Measurements from ENCODE around the gene TMPRSS7. TPM values are rescaled to one million over a fixed set of nuclear protein-coding genes. Genes with fewer than 3 reads are reported as not detected.
A peak's percentile ranks its signal among the peaks of the same experiment; 100 is the strongest.

The TMPRSS7 gene
- total and polyA plus RNA-seq, 2 experiments from 2014 or later = not detected

DNA sequence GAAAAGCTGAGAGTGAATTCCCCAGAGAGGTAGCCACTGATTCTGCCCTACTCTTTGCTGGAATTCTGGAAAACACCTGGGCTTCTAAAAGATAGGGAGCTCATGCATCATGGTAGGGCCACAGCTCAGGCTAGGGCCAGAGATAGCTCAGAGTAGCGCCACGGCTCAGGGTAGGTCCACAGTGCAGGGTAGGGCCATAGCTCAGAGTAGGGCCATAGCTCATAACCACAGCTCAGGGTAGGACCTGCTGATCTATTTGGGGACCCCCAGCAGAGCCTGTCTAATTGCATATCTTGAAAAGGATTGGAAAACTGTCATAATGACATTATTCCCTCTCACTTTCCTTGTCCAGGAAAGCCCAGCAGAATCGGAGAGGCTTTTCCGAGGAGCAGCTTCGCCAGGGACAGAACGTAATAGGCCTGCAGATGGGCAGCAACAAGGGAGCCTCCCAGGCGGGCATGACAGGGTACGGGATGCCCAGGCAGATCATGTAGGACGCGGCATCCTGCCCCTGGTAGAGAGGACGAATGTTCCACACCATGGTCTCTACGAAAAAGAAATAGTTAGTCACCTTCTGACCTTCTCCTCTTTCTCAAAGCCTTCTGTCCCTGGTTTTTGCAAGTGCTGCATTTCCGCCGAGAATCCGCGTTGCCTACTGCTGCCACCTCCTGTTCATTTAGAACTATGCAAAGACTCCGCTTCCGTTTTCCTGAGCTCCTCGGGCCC, 21.3 kb upstream of the TMPRSS7 start:
- ATAC-seq = peak; percentile 91
- Histone ChIP-seq H3K36me3 (ENCODE audit: insufficient read depth) (no peaks in the 10 kb centered on the region), H3K4me2 (no peak overlapping the region), H3K79me2 (replicated peaks; ENCODE audit: insufficient read depth) (no peaks in the 10 kb centered on the region), H3K9me2 (ENCODE audit: insufficient read depth) (no peaks in the 10 kb centered on the region), H3K4me3 (no peak overlapping the region), H3K27me3 (ENCODE audit: insufficient read depth) (no peaks in the 10 kb centered on the region), H2AFZ (0 out of 2 replicates have a peak overlapping the region, but pooled peaks have one; percentile 38), H3F3A (replicated peaks; ENCODE audit: low read depth) (no peaks in the 10 kb centered on the region), H3K4me1 (ENCODE audit: insufficient read depth) (no peaks in the 10 kb centered on the region; the same call in 1 of the 2 replicates), H4K20me1 (replicated peaks; ENCODE audit: insufficient read depth) (no peaks in the 10 kb centered on the region; the same call in 1 of the 2 replicates), H3K27ac (ENCODE audit: low read depth) (no peak overlapping the region)
- TF ChIP-seq, protein P1, sequence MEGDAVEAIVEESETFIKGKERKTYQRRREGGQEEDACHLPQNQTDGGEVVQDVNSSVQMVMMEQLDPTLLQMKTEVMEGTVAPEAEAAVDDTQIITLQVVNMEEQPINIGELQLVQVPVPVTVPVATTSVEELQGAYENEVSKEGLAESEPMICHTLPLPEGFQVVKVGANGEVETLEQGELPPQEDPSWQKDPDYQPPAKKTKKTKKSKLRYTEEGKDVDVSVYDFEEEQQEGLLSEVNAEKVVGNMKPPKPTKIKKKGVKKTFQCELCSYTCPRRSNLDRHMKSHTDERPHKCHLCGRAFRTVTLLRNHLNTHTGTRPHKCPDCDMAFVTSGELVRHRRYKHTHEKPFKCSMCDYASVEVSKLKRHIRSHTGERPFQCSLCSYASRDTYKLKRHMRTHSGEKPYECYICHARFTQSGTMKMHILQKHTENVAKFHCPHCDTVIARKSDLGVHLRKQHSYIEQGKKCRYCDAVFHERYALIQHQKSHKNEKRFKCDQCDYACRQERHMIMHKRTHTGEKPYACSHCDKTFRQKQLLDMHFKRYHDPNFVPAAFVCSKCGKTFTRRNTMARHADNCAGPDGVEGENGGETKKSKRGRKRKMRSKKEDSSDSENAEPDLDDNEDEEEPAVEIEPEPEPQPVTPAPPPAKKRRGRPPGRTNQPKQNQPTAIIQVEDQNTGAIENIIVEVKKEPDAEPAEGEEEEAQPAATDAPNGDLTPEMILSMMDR (conservative IDR thresholded peaks at IDR 0.05; ENCODE audit: low read depth in 2 of 2) = peak; percentile 77 to 87
- no peak for TF ChIP-seq POLR2AphosphoS5 (IDR thresholded peaks at IDR 0.05; ENCODE audit: low read depth)
- no peaks in the 10 kb centered on the region for H3K36me3 Mint-ChIP-seq (ENCODE audit: low read depth)
- H3K4me1 Mint-ChIP-seq = peaks cover 10% of the 10 kb centered on the region
- H3K9me3 Mint-ChIP-seq = no peaks in the 10 kb centered on the region
- H3K27me3 Mint-ChIP-seq (ENCODE audit: insufficient read depth, low read depth, poor library complexity) = peaks cover 8% of the 10 kb centered on the region
- H3K27ac Mint-ChIP-seq = no peak overlapping the region
- no peak overlapping the region for H3K4me3 Mint-ChIP-seq
- DNase-seq (ENCODE audit: low spot score) = peak; percentile 86

DNA sequence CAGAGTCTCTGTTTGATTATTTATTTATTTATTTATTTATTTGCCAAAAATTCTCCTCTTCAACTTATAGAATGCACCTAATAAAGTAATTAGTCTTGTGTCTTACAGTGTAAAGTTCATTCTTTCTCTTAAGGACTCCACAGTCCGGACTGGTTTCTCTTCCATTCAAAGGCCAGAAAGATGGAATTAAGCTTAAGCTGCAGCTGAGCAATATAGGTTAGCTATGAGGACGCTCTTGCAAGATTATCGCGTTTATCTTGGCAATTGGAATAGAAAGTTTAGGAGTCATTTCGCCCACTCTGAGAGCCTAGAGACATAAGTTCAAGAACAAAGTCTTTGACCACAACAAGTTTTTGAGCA, 20.8 kb upstream of the TMPRSS7 start:
- no peak overlapping the region for H3K4me3 ChIP-seq
- H3K4me1 ChIP-seq (ENCODE audit: insufficient read depth) = no peaks in the 10 kb centered on the region; the same call in 1 of the 2 replicates
- no peak overlapping the region for H3K27ac ChIP-seq (ENCODE audit: low read depth)
- Mint-ChIP-seq H3K9me3 (no peaks in the 10 kb centered on the region), H3K4me1 (peaks cover 10% of the 10 kb centered on the region), H3K36me3 (ENCODE audit: low read depth) (no peaks in the 10 kb centered on the region), H3K27ac (no peak overlapping the region), H3K27me3 (ENCODE audit: insufficient read depth, low read depth, poor library complexity) (peaks cover 4% of the 10 kb centered on the region), H3K4me3 (no peak overlapping the region)
- no peaks in the 10 kb centered on the region; the same call in 1 of the 2 replicates for H4K20me1 ChIP-seq (replicated peaks; ENCODE audit: insufficient read depth)
- no peaks in the 10 kb centered on the region for H3K9me2 ChIP-seq (ENCODE audit: insufficient read depth)
- DNase-seq (ENCODE audit: low spot score) (no peak), ATAC-seq (peak; percentile 23; the same call in 2 of the 3 replicates)
- H2AFZ ChIP-seq = no peak overlapping the region
- H3K36me3 ChIP-seq (ENCODE audit: insufficient read depth) = no peaks in the 10 kb centered on the region
- H3F3A ChIP-seq (replicated peaks; ENCODE audit: low read depth) = no peaks in the 10 kb centered on the region
- no peaks in the 10 kb centered on the region for H3K79me2 ChIP-seq (replicated peaks; ENCODE audit: insufficient read depth)
- no peaks in the 10 kb centered on the region for H3K27me3 ChIP-seq (ENCODE audit: insufficient read depth)
- no peak overlapping the region for H3K4me2 ChIP-seq
- TF ChIP-seq ZNF114 (CRISPR knock-in tag; IDR thresholded peaks at IDR 0.05) = no peak
- TF ChIP-seq EZH2phosphoT487 (IDR thresholded peaks at IDR 0.05; ENCODE audit: unreplicated experiment) = no peak
- TF ChIP-seq, protein P2, sequence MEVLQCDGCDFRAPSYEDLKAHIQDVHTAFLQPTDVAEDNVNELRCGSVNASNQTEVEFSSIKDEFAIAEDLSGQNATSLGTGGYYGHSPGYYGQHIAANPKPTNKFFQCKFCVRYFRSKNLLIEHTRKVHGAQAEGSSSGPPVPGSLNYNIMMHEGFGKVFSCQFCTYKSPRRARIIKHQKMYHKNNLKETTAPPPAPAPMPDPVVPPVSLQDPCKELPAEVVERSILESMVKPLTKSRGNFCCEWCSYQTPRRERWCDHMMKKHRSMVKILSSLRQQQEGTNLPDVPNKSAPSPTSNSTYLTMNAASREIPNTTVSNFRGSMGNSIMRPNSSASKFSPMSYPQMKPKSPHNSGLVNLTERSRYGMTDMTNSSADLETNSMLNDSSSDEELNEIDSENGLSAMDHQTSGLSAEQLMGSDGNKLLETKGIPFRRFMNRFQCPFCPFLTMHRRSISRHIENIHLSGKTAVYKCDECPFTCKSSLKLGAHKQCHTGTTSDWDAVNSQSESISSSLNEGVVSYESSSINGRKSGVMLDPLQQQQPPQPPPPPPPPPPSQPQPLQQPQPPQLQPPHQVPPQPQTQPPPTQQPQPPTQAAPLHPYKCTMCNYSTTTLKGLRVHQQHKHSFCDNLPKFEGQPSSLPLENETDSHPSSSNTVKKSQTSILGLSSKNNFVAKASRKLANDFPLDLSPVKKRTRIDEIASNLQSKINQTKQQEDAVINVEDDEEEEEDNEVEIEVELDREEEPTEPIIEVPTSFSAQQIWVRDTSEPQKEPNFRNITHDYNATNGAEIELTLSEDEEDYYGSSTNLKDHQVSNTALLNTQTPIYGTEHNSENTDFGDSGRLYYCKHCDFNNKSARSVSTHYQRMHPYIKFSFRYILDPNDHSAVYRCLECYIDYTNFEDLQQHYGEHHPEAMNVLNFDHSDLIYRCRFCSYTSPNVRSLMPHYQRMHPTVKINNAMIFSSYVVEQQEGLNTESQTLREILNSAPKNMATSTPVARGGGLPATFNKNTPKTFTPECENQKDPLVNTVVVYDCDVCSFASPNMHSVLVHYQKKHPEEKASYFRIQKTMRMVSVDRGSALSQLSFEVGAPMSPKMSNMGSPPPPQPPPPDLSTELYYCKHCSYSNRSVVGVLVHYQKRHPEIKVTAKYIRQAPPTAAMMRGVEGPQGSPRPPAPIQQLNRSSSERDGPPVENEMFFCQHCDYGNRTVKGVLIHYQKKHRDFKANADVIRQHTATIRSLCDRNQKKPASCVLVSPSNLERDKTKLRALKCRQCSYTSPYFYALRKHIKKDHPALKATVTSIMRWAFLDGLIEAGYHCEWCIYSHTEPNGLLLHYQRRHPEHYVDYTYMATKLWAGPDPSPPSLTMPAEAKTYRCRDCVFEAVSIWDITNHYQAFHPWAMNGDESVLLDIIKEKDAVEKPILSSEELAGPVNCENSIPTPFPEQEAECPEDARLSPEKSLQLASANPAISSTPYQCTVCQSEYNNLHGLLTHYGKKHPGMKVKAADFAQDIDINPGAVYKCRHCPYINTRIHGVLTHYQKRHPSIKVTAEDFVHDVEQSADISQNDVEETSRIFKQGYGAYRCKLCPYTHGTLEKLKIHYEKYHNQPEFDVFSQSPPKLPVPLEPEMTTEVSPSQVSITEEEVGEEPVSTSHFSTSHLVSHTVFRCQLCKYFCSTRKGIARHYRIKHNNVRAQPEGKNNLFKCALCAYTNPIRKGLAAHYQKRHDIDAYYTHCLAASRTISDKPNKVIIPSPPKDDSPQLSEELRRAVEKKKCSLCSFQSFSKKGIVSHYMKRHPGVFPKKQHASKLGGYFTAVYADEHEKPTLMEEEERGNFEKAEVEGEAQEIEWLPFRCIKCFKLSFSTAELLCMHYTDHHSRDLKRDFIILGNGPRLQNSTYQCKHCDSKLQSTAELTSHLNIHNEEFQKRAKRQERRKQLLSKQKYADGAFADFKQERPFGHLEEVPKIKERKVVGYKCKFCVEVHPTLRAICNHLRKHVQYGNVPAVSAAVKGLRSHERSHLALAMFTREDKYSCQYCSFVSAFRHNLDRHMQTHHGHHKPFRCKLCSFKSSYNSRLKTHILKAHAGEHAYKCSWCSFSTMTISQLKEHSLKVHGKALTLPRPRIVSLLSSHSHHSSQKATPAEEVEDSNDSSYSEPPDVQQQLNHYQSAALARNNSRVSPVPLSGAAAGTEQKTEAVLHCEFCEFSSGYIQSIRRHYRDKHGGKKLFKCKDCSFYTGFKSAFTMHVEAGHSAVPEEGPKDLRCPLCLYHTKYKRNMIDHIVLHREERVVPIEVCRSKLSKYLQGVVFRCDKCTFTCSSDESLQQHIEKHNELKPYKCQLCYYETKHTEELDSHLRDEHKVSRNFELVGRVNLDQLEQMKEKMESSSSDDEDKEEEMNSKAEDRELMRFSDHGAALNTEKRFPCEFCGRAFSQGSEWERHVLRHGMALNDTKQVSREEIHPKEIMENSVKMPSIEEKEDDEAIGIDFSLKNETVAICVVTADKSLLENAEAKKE (CRISPR knock-in tag; IDR thresholded peaks at IDR 0.05) = no peak
- TF ChIP-seq POLR2AphosphoS5 (IDR thresholded peaks at IDR 0.05; ENCODE audit: low read depth) = no peak
- TF ChIP-seq, protein P3, sequence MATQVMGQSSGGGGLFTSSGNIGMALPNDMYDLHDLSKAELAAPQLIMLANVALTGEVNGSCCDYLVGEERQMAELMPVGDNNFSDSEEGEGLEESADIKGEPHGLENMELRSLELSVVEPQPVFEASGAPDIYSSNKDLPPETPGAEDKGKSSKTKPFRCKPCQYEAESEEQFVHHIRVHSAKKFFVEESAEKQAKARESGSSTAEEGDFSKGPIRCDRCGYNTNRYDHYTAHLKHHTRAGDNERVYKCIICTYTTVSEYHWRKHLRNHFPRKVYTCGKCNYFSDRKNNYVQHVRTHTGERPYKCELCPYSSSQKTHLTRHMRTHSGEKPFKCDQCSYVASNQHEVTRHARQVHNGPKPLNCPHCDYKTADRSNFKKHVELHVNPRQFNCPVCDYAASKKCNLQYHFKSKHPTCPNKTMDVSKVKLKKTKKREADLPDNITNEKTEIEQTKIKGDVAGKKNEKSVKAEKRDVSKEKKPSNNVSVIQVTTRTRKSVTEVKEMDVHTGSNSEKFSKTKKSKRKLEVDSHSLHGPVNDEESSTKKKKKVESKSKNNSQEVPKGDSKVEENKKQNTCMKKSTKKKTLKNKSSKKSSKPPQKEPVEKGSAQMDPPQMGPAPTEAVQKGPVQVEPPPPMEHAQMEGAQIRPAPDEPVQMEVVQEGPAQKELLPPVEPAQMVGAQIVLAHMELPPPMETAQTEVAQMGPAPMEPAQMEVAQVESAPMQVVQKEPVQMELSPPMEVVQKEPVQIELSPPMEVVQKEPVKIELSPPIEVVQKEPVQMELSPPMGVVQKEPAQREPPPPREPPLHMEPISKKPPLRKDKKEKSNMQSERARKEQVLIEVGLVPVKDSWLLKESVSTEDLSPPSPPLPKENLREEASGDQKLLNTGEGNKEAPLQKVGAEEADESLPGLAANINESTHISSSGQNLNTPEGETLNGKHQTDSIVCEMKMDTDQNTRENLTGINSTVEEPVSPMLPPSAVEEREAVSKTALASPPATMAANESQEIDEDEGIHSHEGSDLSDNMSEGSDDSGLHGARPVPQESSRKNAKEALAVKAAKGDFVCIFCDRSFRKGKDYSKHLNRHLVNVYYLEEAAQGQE (IDR thresholded peaks at IDR 0.05; ENCODE audit: unreplicated experiment) = no peak
- no peak for TF ChIP-seq ZNF331 (CRISPR knock-in tag; IDR thresholded peaks at IDR 0.05; ENCODE audit: low read depth)

Measured in GM23338 (cell line).